ENCODE results near the gene MBD4.
"Not testable (repeated sequence)": the region's sequence is repeated elsewhere in the genome, so short reads cannot be mapped to it uniquely, and the experiment has no call there.

The MBD4 gene

DNA sequence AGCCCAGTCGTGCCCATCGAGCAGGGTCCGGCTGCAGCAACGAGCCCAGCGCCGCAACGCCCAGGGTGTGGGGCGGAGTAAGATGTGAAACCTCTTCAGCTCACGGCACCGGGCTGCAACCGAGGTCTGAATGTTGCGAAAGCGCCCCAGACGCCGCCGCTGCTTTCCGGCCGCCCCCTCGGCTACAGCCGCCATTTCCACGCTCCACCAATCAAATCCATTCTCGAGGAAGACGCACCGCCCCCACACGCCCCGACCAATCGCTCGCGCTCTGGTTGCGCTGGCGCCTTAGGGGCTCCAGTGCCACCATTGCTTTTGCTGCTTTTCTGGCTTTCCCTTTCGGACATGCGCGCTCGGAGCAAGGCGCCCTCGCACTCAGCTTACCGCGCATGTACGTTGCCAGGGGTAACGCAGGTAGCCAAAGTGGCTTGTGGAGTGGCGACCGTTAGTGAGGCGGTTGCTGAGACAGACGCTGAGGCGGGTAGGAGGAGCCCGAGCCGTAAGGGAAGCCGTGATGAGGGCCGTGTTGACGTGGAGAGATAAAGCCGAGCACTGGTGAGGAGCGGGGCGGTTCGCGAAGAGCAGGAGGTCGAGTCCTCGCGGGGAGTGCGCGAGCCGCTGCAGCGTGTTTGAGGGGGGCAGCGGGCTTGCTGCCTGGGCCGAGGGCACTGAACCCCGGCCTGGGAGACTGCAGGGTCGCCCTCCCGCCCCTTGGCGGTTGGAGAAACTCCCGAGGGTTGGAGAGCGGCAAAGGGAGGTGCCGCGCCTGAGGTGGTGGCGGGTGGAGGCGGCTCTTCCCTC is at the start of gene MBD4, which contains the start of gene IFT122:
Gene MBD4 (minus strand): TSS at position 132 of the 801 bp plus-strand sequence. CDS start 115 bp downstream, at position 17.
Gene IFT122 (plus strand): TSS at position 408 of the 801 bp plus-strand sequence. CDS start 107 bp downstream, at position 515.
- DNase-seq: peak; percentile 98

GRCh38 chr3:129489258-129489657 is 49.5 kb upstream of the MBD4 start:
- DNase-seq: not testable (repeated sequence)

- not testable (repeated sequence) for DNase-seq
These were observed 48.2 kb upstream of the MBD4 start for GRCh38 chr3:129487868-129488335.

GRCh38 chr3:129487183-129487867 is 47.6 kb upstream of the MBD4 start:
- DNase-seq: no peak

DNA sequence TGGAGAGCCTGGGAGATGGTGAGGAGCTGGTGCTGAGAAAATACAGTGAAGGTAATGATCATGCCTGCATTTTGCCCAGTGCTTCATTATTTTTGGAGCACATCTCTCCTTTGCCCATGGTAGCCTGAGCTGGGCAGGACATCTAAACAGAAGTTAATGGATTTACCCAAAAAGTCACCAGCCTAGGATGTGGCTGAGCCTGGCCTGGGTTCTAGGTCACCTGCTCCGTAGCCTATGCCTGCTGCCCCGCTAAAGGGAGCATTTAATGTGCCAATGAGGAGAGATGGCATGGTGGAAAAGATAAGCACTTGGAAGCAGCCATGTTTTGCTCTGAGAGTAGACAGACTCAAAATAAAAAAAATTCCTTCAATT is 46.9 kb upstream of the MBD4 start:
- no peak for DNase-seq

DNA sequence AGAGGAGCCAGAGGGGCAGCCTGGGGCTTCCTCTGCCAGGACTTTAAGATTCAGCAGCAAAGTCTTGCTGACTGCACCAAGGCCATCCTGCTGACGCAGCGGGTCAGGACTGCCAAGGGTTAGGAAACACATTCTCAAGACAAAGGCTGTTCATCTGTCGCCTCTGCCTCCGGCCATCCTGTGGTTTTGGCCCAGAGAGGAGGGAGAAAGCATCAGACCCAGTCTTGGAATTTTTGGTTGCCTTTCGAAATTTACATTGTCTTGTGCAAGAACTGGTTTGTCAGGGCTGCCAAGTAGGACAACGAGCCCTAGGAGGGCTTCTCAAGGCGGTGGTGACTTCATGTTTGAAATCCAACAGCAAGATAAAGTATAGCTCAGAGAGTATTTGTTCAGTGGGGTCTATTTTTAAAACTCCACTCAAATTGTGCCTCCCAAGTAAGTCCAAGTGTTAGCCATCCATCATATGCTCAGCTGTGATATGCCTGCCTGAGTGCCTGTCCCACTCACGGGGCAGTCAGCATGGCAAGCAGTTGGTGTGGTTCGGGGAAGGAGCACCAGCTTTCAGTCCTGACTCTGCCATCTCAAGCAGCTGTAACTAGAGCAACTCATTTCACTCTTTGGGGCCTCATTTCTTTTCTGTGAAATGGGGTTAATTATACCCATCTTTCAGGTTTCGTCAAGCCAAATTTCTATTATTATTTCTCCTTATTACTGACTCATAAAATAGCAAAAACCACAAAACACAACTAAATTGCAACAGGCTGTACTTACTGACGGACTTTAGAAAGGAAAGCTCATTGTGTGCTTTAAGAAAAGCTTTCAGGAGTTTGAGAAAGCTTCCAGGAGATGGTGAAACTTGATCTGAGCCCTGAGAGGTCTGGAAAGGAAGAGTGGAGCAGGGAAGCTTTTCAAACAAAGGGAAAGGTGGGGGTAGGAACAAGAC is 46.2 kb upstream of the MBD4 start:
- no peak for DNase-seq

GRCh38 chr3:129485146-129485545 is 45.4 kb upstream of the MBD4 start:
- DNase-seq: not testable (repeated sequence)

GRCh38 chr3:129483870-129484269 is 44.1 kb upstream of the MBD4 start:
- no peak for DNase-seq

DNA sequence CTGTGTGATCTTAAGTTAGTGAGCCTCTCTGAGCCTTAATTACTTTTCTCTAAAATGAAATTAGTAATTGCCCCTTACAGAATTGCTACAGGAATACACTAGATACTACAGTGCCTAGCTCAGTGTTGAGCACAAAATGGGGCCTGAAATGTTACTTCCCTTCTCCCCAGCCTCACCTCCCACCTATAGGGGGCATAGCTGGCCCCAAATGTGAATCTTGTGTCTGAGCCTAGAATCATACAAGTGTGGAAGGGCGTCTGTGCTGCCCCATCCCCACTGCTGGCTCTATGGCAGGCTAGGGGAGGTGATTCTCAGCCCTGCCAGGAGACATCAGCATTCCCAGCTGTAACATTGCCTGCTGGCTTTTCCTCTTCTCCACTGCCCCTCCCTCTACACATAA is 43.0 kb upstream of the MBD4 start:
- DNase-seq: no peak

- no peak for DNase-seq
These were observed 42.1 kb upstream of the MBD4 start for GRCh38 chr3:129481766-129482332.

- DNase-seq: not testable (repeated sequence)
These were observed 41.5 kb upstream of the MBD4 start for GRCh38 chr3:129481225-129481765.

DNA sequence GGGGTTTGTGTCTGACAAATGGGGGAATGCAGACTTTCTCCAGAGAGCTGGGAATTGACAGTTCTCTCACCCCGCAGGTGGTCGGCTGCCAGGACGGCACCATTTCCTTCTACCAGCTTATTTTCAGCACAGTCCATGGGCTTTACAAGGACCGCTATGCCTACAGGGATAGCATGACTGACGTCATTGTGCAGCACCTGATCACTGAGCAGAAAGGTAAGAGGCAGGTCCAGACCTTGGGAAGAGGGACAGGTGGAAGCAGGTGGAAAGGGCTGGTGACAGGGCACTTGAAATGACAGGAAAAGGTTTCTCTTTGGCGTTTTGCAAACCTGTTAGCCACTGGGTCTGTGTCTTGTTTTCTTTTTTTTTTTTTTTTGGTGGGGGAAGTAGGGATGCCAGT is 36.8 kb upstream of the MBD4 start:
- DNase-seq: no peak

- no peak for DNase-seq
These were observed 36.1 kb upstream of the MBD4 start for GRCh38 chr3:129475863-129476262.

DNA sequence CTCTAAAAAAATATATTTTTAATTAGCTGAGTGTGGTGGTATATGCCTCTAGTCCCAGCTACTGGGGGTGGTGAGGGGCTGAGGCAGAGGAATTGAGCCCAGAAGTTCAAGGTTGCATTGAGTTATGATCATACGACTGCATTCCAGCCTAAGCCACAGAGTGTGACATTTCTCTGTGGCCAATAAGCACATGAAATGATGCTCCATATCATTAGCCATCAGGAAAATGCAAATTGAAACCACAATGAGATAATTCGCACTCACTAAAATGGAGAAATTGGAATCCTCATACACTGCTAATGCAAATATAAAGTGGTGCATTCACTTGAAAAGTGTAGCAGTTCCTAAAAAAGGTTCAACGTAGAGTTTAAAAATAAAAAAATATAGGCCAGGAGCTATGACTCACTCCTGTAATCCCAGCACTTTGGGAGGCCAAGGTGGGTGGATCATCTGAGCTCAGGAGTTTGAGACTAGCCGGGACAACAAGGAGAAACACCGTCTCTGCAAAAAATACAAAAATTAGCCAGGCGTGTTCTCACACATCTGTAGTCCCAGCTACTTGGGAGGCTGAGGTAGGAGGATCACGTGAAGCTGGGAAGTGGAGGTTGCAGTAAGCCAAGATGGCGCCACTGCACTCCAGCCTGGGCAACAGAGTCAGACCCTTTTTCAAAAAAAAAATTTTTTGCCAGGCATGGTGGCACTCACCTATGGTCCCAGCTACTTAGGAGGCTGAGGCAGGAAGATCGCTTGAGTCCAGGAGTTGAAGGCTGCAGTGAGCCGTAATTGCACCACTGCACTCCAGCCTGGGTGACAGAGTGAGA is 35.4 kb upstream of the MBD4 start:
- DNase-seq: no peak

GRCh38 chr3:129473769-129474152 is 34.0 kb upstream of the MBD4 start:
- DNase-seq: no peak

DNA sequence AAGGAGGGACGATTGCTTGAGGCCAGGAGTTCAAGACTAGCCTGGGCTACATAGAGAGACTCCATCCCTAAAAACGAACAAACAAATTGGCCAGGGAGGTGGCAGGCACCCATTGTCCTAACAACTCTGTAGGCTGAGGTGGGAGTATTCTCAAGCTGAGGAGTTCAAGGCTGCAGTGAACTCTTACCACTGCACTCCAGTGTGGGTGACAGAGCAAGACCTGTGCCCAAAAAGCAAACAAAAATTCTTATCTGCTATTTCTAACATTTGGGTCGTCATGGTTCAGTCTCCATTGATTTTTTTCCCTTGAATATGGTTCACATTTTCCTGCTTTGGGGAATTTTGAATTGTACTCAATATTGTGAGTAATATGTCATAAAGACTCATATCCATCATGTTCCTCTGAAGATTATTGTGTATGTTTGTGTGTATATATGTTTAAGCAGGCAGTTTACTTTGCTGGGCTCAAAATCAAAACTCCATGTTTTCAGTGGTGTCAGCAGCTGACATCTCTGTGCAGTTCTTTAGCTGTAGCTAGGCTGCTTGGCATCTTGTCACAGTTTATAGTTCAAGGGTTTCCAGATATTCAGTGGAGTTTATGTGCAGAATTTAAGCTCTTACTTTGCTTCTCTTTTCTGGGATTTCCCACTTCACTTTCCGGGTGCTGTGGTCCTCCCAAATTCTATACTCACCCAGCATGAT is 33.5 kb upstream of the MBD4 start:
- DNase-seq: no peak

GRCh38 chr3:129470861-129471260 is 31.1 kb upstream of the MBD4 start:
- DNase-seq: no peak

DNA sequence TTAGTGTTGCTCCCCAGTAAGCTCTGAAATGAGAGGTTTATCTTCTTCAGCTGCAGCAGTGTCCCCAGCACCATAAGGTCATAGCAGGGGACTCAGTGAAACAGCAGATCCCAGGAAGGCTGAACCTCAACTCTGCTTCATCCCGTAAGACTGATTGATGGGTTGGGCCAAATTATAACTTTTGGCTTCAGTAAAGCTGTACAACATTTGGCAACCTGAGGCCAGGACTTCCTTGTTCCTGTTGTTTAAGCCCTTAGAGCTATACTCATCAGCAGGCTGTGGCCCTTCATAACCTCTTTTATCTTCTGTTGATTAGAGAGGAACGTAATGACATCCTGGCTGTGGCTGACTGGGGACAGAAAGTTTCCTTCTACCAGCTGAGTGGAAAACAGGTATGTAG is 29.3 kb upstream of the MBD4 start:
- DNase-seq: no peak

DNA sequence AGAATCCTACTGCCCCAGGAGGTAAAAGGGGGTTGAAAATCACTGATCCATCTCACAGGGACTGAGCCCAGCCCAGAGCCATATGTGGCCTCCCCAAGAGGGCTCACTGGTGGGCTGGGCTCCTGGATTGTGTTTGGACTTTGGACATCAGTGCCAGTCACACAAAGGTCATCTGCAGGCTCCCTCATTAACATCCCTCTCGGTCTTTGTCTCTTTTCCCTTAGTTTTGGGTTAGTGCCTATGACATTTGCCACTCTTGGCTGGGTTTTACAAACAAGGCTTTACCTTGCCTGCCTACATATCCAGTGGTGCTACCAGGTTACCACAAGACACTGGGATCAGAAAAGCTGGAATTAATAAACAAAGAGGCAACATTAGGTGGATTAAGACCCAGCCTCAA is 28.2 kb upstream of the MBD4 start:
- DNase-seq: no peak

DNA sequence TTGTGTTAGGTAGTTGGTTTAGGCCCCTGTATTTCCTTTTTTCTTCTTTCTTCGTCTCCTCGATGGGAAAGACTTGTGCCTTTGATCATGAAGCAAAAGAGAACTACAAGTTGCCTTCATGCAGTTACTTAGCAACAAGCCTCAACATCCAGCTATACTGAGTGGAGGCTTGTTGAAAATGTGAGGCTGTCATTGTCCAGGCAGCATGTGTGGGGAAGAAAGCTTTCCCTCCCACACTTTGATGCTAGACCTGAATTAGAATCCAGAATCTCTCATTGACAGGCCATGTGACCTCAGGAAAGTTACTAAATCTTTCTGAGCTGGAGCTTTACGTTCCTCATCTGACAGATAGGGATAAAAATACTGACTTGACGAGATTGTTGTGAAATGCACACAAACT is 24.0 kb upstream of the MBD4 start:
- DNase-seq: no peak

GRCh38 chr3:129463094-129463493 is 23.3 kb upstream of the MBD4 start:
- DNase-seq: no peak

Measured in activated CD8-positive, alpha-beta memory T cell treated with anti-CD3 and anti-CD28 coated beads, Interleukin-2, amount 50 U/mL, for 48 hours (primary cell).